ENCODE data around the gene SCD5.

- TF ChIP-seq CTCF (IDR thresholded peaks at IDR 0.05) (no peak), POLR2A (IDR thresholded peaks at IDR 0.05) (no peak)
These were observed 218.7 kb downstream of the SCD5 start for GRCh38 chr4:82579932-82580331.
